Transverse colon (tissue), 4 donors: Measurements from ENCODE around the gene PPP1R1B.
A peak's percentile ranks its signal among the peaks of the same experiment; 100 is the strongest.

Source experiments
- POLR2A ChIP-seq: fragments of 450-650 bp; IDR thresholded peaks from one replicate; pipeline ENCODE4 v1.6.1; 2016; ENCODE audit warnings: antibody characterized with exemption, mild to moderate bottlenecking, moderate library complexity
- POLR2AphosphoS5 ChIP-seq, 3 donors: sonication (generic); formaldehyde crosslinking; IDR thresholded peaks; one replicate each; pipeline ENCODE4 v1.6.1; 2016; ENCODE audit warnings: antibody characterized with exemption in 3 of 3
- TF ChIP-seq, protein P1 (sequence below), 5 experiments: fragments of 200-600 bp in 3 of 5; fragments of 450-650 bp in 2 of 5; sonication (generic) in 3 of 5; IDR thresholded peaks; 1 replicate in 2 of 5; 2 replicates in 3 of 5; pipeline ENCODE4 v1.5.1; 2016 to 2017; ENCODE audit warnings: antibody characterized with exemption in 5 of 5, inconsistent platforms in 3 of 5, mild to moderate bottlenecking in 2 of 5, moderate library complexity in 1 of 5

DNA sequence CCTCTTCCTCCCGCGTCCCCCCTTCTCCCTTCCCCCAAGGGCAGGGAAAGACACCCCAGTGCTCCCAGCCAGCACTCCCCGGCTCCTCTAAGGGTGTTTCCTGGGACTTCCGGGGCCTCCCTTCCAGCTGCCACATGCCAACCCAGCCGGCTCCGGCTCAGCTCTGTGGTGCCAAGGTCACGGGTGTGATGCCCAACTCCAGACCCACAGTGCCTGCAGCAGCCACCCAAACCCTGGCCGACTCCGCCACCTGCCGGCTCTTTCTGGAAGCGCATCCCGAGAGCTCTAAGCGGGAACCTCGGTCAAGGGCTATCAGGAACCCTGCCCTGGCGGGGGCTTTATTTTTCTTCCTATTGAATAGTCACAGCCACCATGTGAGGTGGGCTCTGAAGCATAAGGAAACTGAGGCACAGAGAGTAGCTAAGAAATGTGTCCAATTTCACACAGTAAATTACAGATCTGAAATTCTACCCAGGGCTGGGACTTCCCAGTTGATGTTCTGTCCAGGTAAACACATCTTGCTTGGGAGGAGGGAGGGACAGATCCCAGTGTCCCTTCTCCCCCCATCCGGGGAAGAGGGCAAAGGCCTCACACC lies 3.3 kb upstream of the PPP1R1B start:
- TF ChIP-seq POLR2A (no peak), POLR2AphosphoS5 (IDR thresholded peaks at IDR 0.05) (no peak)
- TF ChIP-seq, protein P1, sequence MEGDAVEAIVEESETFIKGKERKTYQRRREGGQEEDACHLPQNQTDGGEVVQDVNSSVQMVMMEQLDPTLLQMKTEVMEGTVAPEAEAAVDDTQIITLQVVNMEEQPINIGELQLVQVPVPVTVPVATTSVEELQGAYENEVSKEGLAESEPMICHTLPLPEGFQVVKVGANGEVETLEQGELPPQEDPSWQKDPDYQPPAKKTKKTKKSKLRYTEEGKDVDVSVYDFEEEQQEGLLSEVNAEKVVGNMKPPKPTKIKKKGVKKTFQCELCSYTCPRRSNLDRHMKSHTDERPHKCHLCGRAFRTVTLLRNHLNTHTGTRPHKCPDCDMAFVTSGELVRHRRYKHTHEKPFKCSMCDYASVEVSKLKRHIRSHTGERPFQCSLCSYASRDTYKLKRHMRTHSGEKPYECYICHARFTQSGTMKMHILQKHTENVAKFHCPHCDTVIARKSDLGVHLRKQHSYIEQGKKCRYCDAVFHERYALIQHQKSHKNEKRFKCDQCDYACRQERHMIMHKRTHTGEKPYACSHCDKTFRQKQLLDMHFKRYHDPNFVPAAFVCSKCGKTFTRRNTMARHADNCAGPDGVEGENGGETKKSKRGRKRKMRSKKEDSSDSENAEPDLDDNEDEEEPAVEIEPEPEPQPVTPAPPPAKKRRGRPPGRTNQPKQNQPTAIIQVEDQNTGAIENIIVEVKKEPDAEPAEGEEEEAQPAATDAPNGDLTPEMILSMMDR (IDR thresholded peaks at IDR 0.05) = peak; percentile 94 to 97 (median 95)
